Esophagus muscularis mucosa (tissue), 4 donors: Measurements from ENCODE around the gene CNN2. TPM values are rescaled to one million over a fixed set of nuclear protein-coding genes. Genes with fewer than 3 reads are reported as not detected.

ENCODE experiments used
- DNase-seq: peaks from one replicate; pipeline ENCODE4 v3.0.0-alpha.2; 2017; ENCODE audit errors: extremely low spot score
- H3K27ac ChIP-seq, 4 donors: fragments of 200-600 bp; sonication (generic); replicated peaks in 1 of 4; 1 replicate in 3 of 4; 2 replicates in 1 of 4; pipeline ENCODE4 v1.5.1; 2016 to 2019; ENCODE audit warnings: mild to moderate bottlenecking in 1 of 4
- H3K27me3 ChIP-seq, 4 donors: fragments of 200-600 bp; sonication (generic); one replicate each; pipeline versions ENCODE4 v1.5.1 to v1.6.0; 2016 to 2019
- H3K36me3 ChIP-seq, 4 donors: fragments of 200-600 bp; sonication (generic); one replicate each; pipeline ENCODE4 v1.5.1; 2016 to 2019
- H3K4me1 ChIP-seq, 4 donors: fragments of 200-600 bp; sonication (generic); one replicate each; pipeline ENCODE4 v1.5.1; 2016 to 2019
- H3K4me3 ChIP-seq, 4 donors: fragments of 200-600 bp; sonication (generic); 1 replicate in 2 of 4; 2 replicates in 2 of 4; pipeline ENCODE4 v1.5.1; 2016 to 2019; ENCODE audit warnings: mild to moderate bottlenecking in 4 of 4, moderate library complexity in 1 of 4
- H3K9me3 ChIP-seq, 4 donors: fragments of 200-600 bp; sonication (generic); 1 replicate in 3 of 4; 2 replicates in 1 of 4; pipeline ENCODE4 v1.5.1; 2016 to 2019
- EP300 ChIP-seq: sonication (generic); formaldehyde crosslinking; IDR thresholded peaks from one replicate; pipeline ENCODE4 v1.6.1; 2017; ENCODE audit warnings: antibody characterized with exemption
- POLR2A ChIP-seq: fragments of 450-650 bp; IDR thresholded peaks from one replicate; pipeline ENCODE4 v1.6.1; 2017; ENCODE audit warnings: antibody characterized with exemption, moderate library complexity, mild to moderate bottlenecking, low read depth
- POLR2AphosphoS5 ChIP-seq, 2 donors: sonication (generic); formaldehyde crosslinking; IDR thresholded peaks; one replicate each; pipeline ENCODE4 v1.6.1; 2017; ENCODE audit warnings: antibody characterized with exemption in 2 of 2
- WGBS: methylation state at CpG from one replicate; pipeline ENCODE4 v1.1.5; 2018; 5-methylcytosine and 5-hydroxymethylcytosine counted together
- intact Hi-C: fragments of 100-400 bp; cut with DNase I; formaldehyde crosslinking; loops from one replicate; pipeline ENCODE4 v1.15.1; 2023
- total RNA-seq, 4 donors: library from RNA; depleted of rRNA; stranded (reverse); fragments of >200 nt; gene quantifications; one replicate each; pipeline versions ENCODE4 v1.1.0 to v1.2.1, GENCODE V29; 2016
- TF ChIP-seq, protein P1 (sequence below), 3 experiments: fragments of 200-600 bp in 2 of 3; fragments of 450-650 bp in 1 of 3; sonication (generic) in 2 of 3; IDR thresholded peaks; one replicate each; pipeline ENCODE4 v1.5.1; 2017 to 2019; ENCODE audit warnings: antibody characterized with exemption in 3 of 3, mild to moderate bottlenecking in 2 of 3, moderate library complexity in 1 of 3

CNN2 gene
- total RNA-seq, 4 donors from 2014 or later, result 47.3 to 98.1 (median 81.3) TPM

DNA sequence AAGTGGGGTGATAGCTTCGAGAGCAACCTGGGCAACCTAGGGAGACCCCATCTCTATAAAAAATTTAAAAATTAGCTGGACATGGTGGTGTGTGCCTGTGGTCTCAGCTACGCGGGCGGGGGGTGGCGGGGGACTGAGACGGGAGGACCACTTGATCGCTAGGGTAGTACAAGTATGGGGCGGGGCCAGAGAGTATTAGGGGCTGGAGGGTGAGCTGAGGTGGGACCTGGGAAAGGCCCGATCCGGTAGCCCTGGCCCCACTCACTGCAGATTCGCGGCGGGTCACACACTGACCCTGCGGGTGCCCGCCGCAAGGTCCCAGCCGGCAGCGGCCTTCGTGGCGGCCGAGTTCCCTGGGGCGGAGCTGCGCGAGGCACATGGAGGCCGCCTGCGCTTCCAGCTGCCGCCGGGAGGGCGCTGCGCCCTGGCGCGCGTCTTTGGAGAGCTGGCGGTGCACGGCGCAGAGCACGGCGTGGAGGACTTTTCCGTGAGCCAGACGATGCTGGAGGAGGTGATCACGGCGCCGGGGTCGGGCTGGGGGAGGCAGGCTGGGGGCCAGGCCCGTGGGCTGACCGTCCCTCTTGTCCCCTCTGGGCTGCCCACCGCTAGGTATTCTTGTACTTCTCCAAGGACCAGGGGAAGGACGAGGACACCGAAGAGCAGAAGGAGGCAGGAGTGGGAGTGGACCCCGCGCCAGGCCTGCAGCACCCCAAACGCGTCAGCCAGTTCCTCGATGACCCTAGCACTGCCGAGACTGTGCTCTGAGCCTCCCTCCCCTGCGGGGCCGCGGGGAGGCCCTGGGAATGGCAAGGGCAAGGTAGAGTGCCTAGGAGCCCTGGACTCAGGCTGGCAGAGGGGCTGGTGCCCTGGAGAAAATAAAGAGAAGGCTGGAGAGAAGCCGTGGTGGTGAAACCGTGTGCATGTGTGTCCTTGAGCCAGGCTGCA lies 38.5 kb downstream of the CNN2 start:
- no peak for DNase-seq
- Histone ChIP-seq H3K9me3 (peaks cover 0 to under 1% (median 0%) of the 10 kb centered on the region in 4 donors), H3K4me3 (peak overlapping the region in 2 of 4 donors; percentile 12 to 33), H3K4me1 (peaks cover 22 to 55% (median 43%) of the 10 kb centered on the region in 4 donors), H3K27me3 (peaks cover 11 to 59% (median 39%) of the 10 kb centered on the region in 4 donors), H3K27ac (no peak overlapping the region), H3K36me3 (no peaks in the 10 kb centered on the region)
- intact Hi-C loops, result no loop called here
- TF ChIP-seq POLR2AphosphoS5 (IDR thresholded peaks at IDR 0.05) (peak in 1 of 2 donors; percentile 37), EP300 (no peak), POLR2A (no peak)
- TF ChIP-seq, protein P1, sequence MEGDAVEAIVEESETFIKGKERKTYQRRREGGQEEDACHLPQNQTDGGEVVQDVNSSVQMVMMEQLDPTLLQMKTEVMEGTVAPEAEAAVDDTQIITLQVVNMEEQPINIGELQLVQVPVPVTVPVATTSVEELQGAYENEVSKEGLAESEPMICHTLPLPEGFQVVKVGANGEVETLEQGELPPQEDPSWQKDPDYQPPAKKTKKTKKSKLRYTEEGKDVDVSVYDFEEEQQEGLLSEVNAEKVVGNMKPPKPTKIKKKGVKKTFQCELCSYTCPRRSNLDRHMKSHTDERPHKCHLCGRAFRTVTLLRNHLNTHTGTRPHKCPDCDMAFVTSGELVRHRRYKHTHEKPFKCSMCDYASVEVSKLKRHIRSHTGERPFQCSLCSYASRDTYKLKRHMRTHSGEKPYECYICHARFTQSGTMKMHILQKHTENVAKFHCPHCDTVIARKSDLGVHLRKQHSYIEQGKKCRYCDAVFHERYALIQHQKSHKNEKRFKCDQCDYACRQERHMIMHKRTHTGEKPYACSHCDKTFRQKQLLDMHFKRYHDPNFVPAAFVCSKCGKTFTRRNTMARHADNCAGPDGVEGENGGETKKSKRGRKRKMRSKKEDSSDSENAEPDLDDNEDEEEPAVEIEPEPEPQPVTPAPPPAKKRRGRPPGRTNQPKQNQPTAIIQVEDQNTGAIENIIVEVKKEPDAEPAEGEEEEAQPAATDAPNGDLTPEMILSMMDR (IDR thresholded peaks at IDR 0.05), result peak; percentile 60 to 90 (median 60)
- 13% methylated on average over 22 of the region's 60 CpGs for WGBS

DNA sequence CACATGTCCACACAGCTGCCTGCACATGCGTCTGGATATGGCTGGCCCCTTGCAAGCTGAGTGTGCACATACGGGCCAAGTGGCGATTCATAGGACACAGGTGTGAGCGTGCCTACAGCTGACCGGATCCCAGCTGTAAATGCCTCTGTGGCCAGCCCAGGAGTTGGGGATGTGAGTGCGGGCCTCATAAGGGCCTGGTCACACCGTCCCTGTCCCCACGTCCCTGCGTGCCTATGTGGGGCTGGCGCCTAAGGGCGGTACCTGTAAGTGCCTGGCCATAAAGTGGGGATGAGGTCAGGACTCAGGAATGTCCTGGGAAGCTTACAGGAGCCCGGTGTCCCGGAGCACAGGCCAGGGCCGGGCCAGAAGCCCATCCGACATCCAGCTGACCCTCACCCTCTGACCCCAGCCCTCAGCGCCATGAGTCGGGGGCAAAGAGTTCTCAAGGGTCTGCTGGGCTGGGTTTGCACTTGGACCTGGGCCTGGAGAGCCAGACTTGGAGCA lies 39.2 kb downstream of the CNN2 start:
- H3K9me3 ChIP-seq, result no peaks in the 10 kb centered on the region
- no peaks in the 10 kb centered on the region for H3K36me3 ChIP-seq
- intact Hi-C loops, result no loop called here
- no peak for DNase-seq
- no peak overlapping the region for H3K4me3 ChIP-seq
- TF ChIP-seq, protein P1 (IDR thresholded peaks at IDR 0.05), result no peak
- no peak for TF ChIP-seq EP300
- no peak for TF ChIP-seq POLR2AphosphoS5 (IDR thresholded peaks at IDR 0.05)
- no peak for TF ChIP-seq POLR2A
- WGBS, result 53% methylated on average over 6 of the region's 17 CpGs
- H3K27me3 ChIP-seq, result peaks cover 11 to 66% (median 44%) of the 10 kb centered on the region in 4 donors
- H3K4me1 ChIP-seq, result peaks cover 22 to 57% (median 46%) of the 10 kb centered on the region in 4 donors
- H3K27ac ChIP-seq, result no peak overlapping the region

GRCh38 chr19:1066251-1066747 lies 39.9 kb downstream of the CNN2 start:
- peak overlapping the region; percentile 48 to 60 (median 50) for H3K4me3 ChIP-seq

DNA sequence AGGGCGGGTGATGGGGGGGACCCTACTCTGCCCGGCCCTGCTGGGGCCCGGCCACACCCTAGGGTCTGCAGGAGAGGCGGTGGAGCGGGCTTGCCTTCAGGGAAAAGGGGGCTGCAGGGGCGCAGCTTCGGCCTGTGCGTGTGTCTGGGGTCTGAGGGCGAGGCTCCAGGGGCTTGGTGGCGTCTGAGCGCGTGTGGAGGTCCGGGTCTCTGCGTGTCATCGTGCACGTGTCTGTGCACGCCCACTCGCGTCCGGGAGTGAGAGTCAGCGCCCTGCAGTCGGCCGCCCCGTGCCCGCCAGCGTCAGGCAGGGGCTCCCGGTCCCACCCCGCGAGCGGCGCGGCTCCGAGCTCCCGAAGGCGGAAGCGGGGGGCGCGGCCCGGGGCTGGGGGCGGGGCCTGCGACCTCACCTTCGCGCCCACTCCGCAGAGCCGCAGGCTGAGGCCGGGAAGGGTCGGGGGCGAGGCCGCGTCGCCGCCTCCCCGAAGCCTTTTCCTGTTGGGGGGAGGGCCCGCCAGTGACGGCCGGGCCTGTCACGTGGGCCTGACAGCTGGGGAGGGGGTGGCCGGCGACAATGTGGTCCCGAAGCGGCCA lies 40.4 kb downstream of the CNN2 start, which contains the start of gene ARHGAP45:
ARHGAP45 (plus strand) TSS at position 420 of the 593 bp plus-strand sequence. CDS start 239 bp downstream, outside the sequence.
- DNase-seq, result no peak
- TF ChIP-seq POLR2AphosphoS5 (IDR thresholded peaks at IDR 0.05) (no peak), EP300 (no peak), POLR2A (no peak)
- TF ChIP-seq, protein P1 (IDR thresholded peaks at IDR 0.05), result no peak
- Histone ChIP-seq H3K27me3 (peaks cover 15 to 78% (median 51%) of the 10 kb centered on the region in 4 donors), H3K9me3 (no peaks in the 10 kb centered on the region), H3K27ac (peak within 1 kb of the TSS in 3 of 4 donors; percentile 28 to 63 (median 57)), H3K36me3 (no peaks in the 10 kb centered on the region), H3K4me3 (peak within 1 kb of the TSS; percentile 48 to 60 (median 50)), H3K4me1 (peaks cover 22 to 69% (median 58%) of the 10 kb centered on the region in 4 donors)
- intact Hi-C loops, result no loop called here
- WGBS, result 15% methylated on average over 13 of the region's 61 CpGs

More at GRCh38 chr19:1066251-1066747, 39.9 kb downstream of the CNN2 start:
- Histone ChIP-seq H3K27ac (no peak overlapping the region), H3K9me3 (no peaks in the 10 kb centered on the region), H3K4me1 (peaks cover 22 to 64% (median 52%) of the 10 kb centered on the region in 4 donors), H3K27me3 (peaks cover 15 to 72% (median 49%) of the 10 kb centered on the region in 4 donors), H3K36me3 (no peaks in the 10 kb centered on the region)
- no peak for TF ChIP-seq POLR2A
- TF ChIP-seq, protein P1 (IDR thresholded peaks at IDR 0.05), result no peak
- TF ChIP-seq EP300, result no peak
- TF ChIP-seq POLR2AphosphoS5 (IDR thresholded peaks at IDR 0.05), result no peak
- DNase-seq, result no peak
- WGBS, result 40% methylated on average over 10 of the region's 17 CpGs
- intact Hi-C loops, result no loop called here
